ENCODE results near the gene ACER3. TPM values are rescaled to one million over a fixed set of nuclear protein-coding genes. Genes with fewer than 3 reads are reported as not detected.

Gene ACER3
- total RNA-seq, 2 donors from 2014 or later = 7.0 to 24.7 TPM

GRCh38 chr11:77074205-77074604 lies 213.5 kb downstream of the ACER3 start:
- H3K4me1 ChIP-seq (ENCODE audit: control insufficient read depth in 1 of 2, low read depth in 2 of 2) = peaks cover 22 to 38% of the 10 kb centered on the region in 2 donors
- no peaks in the 10 kb centered on the region for H3K36me3 ChIP-seq
- DNase-seq (ENCODE audit: low spot score) (no peak), ATAC-seq (ENCODE audit: insufficient number of reproducible peaks, low FRiP score, low read depth) (no peak)
- H3K4me3 ChIP-seq = no peak overlapping the region
- no peak for TF ChIP-seq CTCF (IDR thresholded peaks at IDR 0.05)
- peak overlapping the region; percentile 76 to 92 for H3K27ac ChIP-seq
- no peaks in the 10 kb centered on the region for H3K27me3 ChIP-seq (replicated peaks; ENCODE audit: insufficient read depth)
- H3K9me3 ChIP-seq = no peaks in the 10 kb centered on the region

DNA sequence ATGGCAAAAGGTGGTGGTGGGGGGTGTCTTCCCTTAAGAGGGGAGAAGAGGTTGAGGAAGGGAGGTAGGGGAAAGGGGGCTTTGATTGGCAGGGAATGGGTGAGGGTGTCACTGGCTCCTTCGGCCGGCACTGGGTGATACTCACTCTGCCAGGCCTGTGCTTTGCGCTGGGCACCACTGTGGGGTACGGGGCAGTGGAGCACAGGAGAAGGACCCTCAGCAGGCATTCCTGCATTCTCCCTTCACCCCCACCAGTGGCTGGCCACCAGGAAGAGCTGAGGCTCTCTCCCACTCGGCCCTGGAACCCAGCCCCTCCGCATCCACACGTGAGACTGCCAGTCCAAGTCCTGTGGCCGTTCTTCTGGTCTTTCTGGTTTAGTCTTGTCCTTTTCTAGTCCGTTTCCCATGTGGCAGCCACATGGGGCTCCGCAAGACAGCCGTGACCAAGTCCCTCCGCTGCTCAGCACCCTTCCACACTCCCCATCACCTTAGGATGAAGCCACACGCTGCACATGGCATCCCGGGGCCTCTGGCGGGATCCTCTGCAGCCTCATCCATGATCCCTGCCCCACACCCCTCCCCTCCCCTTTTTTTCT lies 214.0 kb downstream of the ACER3 start:
- Histone ChIP-seq H3K36me3 (no peaks in the 10 kb centered on the region), H3K27me3 (replicated peaks; ENCODE audit: insufficient read depth) (no peaks in the 10 kb centered on the region), H3K4me1 (ENCODE audit: control insufficient read depth in 1 of 2, low read depth in 2 of 2) (peaks cover 22 to 38% of the 10 kb centered on the region in 2 donors), H3K9me3 (no peaks in the 10 kb centered on the region), H3K4me3 (no peak overlapping the region), H3K27ac (peak overlapping the region; percentile 76 to 92)
- no peak for TF ChIP-seq CTCF (IDR thresholded peaks at IDR 0.05)
- ATAC-seq (ENCODE audit: insufficient number of reproducible peaks, low FRiP score, low read depth) (no peak), DNase-seq (ENCODE audit: low spot score) (no peak)

DNA sequence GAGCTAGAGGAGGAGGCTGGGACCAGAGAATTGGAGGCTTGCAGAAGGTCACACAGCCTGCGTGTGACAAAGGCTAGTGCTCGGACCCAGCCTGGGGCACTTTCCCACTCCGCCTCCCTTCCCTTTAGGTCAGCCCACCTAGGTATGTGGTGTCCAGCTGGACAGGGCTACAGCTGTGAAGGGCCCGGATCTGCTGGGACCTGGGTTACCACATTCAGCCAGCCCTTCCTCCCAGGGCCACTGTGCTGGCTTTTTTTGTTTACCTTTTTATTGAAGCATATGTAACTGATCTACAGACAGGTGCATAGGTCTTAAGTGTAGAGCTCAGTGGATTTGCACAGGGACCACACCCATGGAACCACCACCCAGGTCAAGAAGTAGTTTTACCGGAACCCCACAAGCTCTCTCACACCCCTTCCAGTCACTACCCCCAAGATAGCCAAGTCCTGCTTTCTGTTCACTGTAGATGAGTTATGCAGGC lies 214.7 kb downstream of the ACER3 start:
- DNase-seq (ENCODE audit: low spot score) = no peak
- ATAC-seq (ENCODE audit: insufficient number of reproducible peaks, low FRiP score, low read depth) = no peak
- Histone ChIP-seq H3K9me3 (no peaks in the 10 kb centered on the region), H3K4me1 (ENCODE audit: control insufficient read depth in 1 of 2, low read depth in 2 of 2) (peaks cover 22 to 38% of the 10 kb centered on the region in 2 donors), H3K27me3 (replicated peaks; ENCODE audit: insufficient read depth) (no peaks in the 10 kb centered on the region), H3K4me3 (no peak overlapping the region), H3K36me3 (no peaks in the 10 kb centered on the region), H3K27ac (no peak overlapping the region)
- TF ChIP-seq CTCF (IDR thresholded peaks at IDR 0.05) = no peak

Other genes with a start within 250 kb of the ACER3 start
- gene LRRC32, start 190.2 kb upstream of the ACER3 start, total RNA-seq = 100 to 1,000 TPM; 133 to 214 TPM
- 100 to 1,000 TPM in 1 of 2 donors, 10 to 100 TPM in 1; 42.2 to 100 TPM for gene TSKU, start 77.6 kb upstream of the ACER3 start, total RNA-seq
- gene B3GNT6, start 173.5 kb downstream of the ACER3 start, total RNA-seq = 1 to 10 TPM in 1 of 2 donors, not detected in 1; 1.4 TPM
- gene CAPN5, start 206.1 kb downstream of the ACER3 start, total RNA-seq = 10 to 100 TPM in 1 of 2 donors, 1 to 10 TPM in 1; 9.5 to 20.8 TPM
- gene OMP, start 241.9 kb downstream of the ACER3 start, total RNA-seq = not detected